HCT116 (cell line): ENCODE results near the gene ABTB1. TPM values are rescaled to one million over a fixed set of nuclear protein-coding genes. Genes with fewer than 3 reads are reported as not detected.

ENCODE experiments used
- ATAC-seq: fragments of 200-7000 bp; cut with Tn5 transposase; 2 replicates; pipeline ENCODE4 v1.9.1; 2020; ENCODE audit warnings: mild to moderate bottlenecking, moderate library complexity
- BruUV-seq: library from RNA; stranded (reverse); fragments of 400-500 nt; replicated peaks from 2 replicates; lab custom pipeline; 2021; lab: Mats Ljungman, UMichigan
- CTCF ChIA-PET: fragments of 300-600 bp; sonication (Branson Sonifier 250); formaldehyde crosslinking; loops from one replicate; lab custom pipeline; 2021; ENCODE audit warnings: antibody characterized with exemption; lab: Charles Lee
- POLR2A ChIA-PET: fragments of 300-600, 350-600 bp; sonication (Branson Sonifier 250); formaldehyde crosslinking; loops from one replicate; lab custom pipeline; 2021; ENCODE audit warnings: antibody characterized with exemption; lab: Charles Lee
- RAD21 ChIA-PET, 2 experiments: fragments of 300-600 bp; sonication (Branson Sonifier 250); formaldehyde crosslinking; loops; one replicate each; lab custom pipeline; 2023; ENCODE audit warnings: low total read pairs in 2 of 2; ENCODE audit not compliant: uncharacterized antibody in 2 of 2, unreplicated experiment in 2 of 2, low non-redundant PET in 1 of 2; lab: Charles Lee
- DNase-seq: peaks from one replicate; pipeline ENCODE4 v3.0.0-alpha.2; 2010; ENCODE audit warnings: low read depth, low spot score
- H2AFZ ChIP-seq: fragments of 200-600 bp; shearing (Covaris generic), sonication (generic); 2 replicates; pipeline ENCODE4 v1.6.1; 2017; ENCODE audit warnings: low read depth, mixed run types, mixed read lengths, antibody characterized with exemption, low read length; ENCODE audit not compliant: poor library complexity, severe bottlenecking
- H3K27ac ChIP-seq: 2 replicates; pipeline ENCODE4 v1.5.1; 2012; ENCODE audit warnings: low read depth, low read length
- H3K27me3 ChIP-seq: fragments of 200-600 bp; sonication (generic); 2 replicates; pipeline ENCODE4 v1.6.1; 2016; ENCODE audit warnings: mixed run types, low read length, mixed read lengths; ENCODE audit not compliant: insufficient read depth
- H3K36me3 ChIP-seq, 2 experiments: fragments of 200-500 bp in 1 of 2; fragments of 200-600 bp in 1 of 2; sonication (Bioruptor generic) in 1 of 2; sonication (generic) in 1 of 2; 2 replicates each; pipeline versions ENCODE4 v1.5.1 to v1.6.1; 2014 to 2016; ENCODE audit warnings: low read length in 2 of 2, inconsistent platforms in 1 of 2, mixed read lengths in 1 of 2, mixed run types in 1 of 2; ENCODE audit not compliant: insufficient read depth in 2 of 2, control insufficient read depth in 1 of 2
- H3K4me1 ChIP-seq, 2 experiments: fragments of 200-600 bp in 1 of 2; sonication (generic) in 1 of 2; 2 replicates each; pipeline versions ENCODE4 v1.5.1 to v1.6.1; 2012 to 2017; ENCODE audit warnings: low read length in 2 of 2, inconsistent platforms in 1 of 2, mild to moderate bottlenecking in 1 of 2, mixed read lengths in 1 of 2, mixed run types in 1 of 2, moderate library complexity in 1 of 2; ENCODE audit not compliant: insufficient read depth in 2 of 2, control insufficient read depth in 1 of 2
- H3K4me2 ChIP-seq: fragments of 200-600 bp; sonication (generic); 2 replicates; pipeline ENCODE4 v1.6.1; 2017; ENCODE audit warnings: mixed run types, low read length, mixed read lengths
- H3K4me3 ChIP-seq, 2 experiments: fragments of 200-600 bp in 1 of 2; sonication (generic) in 1 of 2; replicated peaks in 1 of 2; 2 replicates each; pipeline ENCODE4 v1.5.1; 2011 to 2016; ENCODE audit warnings: low read length in 2 of 2, control low read depth in 1 of 2, low read depth in 1 of 2, mild to moderate bottlenecking in 1 of 2, mixed read lengths in 1 of 2, mixed run types in 1 of 2
- H3K79me2 ChIP-seq: fragments of 200-600 bp; sonication (generic); 2 replicates; pipeline ENCODE4 v1.6.1; 2017; ENCODE audit warnings: mild to moderate bottlenecking, mixed run types, low read length, moderate library complexity, mixed read lengths; ENCODE audit not compliant: insufficient read depth
- H3K9ac ChIP-seq: fragments of 200-600 bp; sonication (generic); 2 replicates; pipeline ENCODE4 v1.6.1; 2016; ENCODE audit warnings: low read length, mixed read lengths
- H3K9me2 ChIP-seq: fragments of 200-600 bp; sonication (generic), shearing (Covaris generic); 2 replicates; pipeline ENCODE4 v1.6.1; 2017; ENCODE audit warnings: mixed run types, mild to moderate bottlenecking, moderate library complexity; ENCODE audit not compliant: insufficient read depth
- H3K9me3 ChIP-seq, 2 experiments: fragments of 200-500 bp in 1 of 2; fragments of 200-600 bp in 1 of 2; sonication (Bioruptor generic) in 1 of 2; sonication (generic) in 1 of 2; 2 replicates each; pipeline ENCODE4 v1.6.1; 2014 to 2017; ENCODE audit warnings: low read length in 2 of 2, mixed read lengths in 2 of 2, inconsistent platforms in 1 of 2, low read depth in 1 of 2, mild to moderate bottlenecking in 1 of 2, mixed run types in 1 of 2, moderate library complexity in 1 of 2; ENCODE audit not compliant: control insufficient read depth in 1 of 2, insufficient read depth in 1 of 2
- H4K20me1 ChIP-seq: fragments of 200-600 bp; sonication (generic), shearing (Covaris generic); 2 replicates; pipeline ENCODE4 v1.6.1; 2017; ENCODE audit warnings: mixed run types, mild to moderate bottlenecking, moderate library complexity; ENCODE audit not compliant: insufficient read depth
- CEBPB ChIP-seq: IDR thresholded peaks from 2 replicates; pipeline ENCODE4 v1.6.1; 2012; ENCODE audit warnings: low read depth
- EZH2 ChIP-seq: fragments of 200-600 bp; sonication (generic); IDR thresholded peaks from 2 replicates; pipeline ENCODE4 v1.6.1; 2017; ENCODE audit warnings: antibody characterized with exemption, mixed run types
- EZH2phosphoT487 ChIP-seq: fragments of 200-600 bp; IDR thresholded peaks from 2 replicates; pipeline ENCODE4 v1.6.1; 2018; ENCODE audit warnings: antibody characterized with exemption, borderline replicate concordance
- FOSL1 ChIP-seq: IDR thresholded peaks from 2 replicates; pipeline ENCODE4 v1.6.1; 2012; ENCODE audit warnings: low read depth
- JUND ChIP-seq: IDR thresholded peaks from 2 replicates; pipeline ENCODE4 v1.6.1; 2012
- POLR2A ChIP-seq: IDR thresholded peaks from 2 replicates; pipeline ENCODE4 v1.7.0; 2011; ENCODE audit warnings: borderline replicate concordance; ENCODE audit not compliant: insufficient read depth, insufficient read length; ENCODE audit errors: extremely low read depth
- POLR2AphosphoS5 ChIP-seq: IDR thresholded peaks from 2 replicates; pipeline ENCODE4 v1.6.1; 2011; ENCODE audit warnings: mild to moderate bottlenecking, low read depth, low read length, moderate library complexity
- RAD21 ChIP-seq: IDR thresholded peaks from 2 replicates; pipeline ENCODE4 v1.6.1; 2012; ENCODE audit warnings: low read depth, mild to moderate bottlenecking
- SP1 ChIP-seq: IDR thresholded peaks from 2 replicates; pipeline ENCODE4 v1.6.1; 2012; ENCODE audit warnings: low read depth
- SRF ChIP-seq: IDR thresholded peaks from 2 replicates; pipeline ENCODE4 v1.6.1; 2012; ENCODE audit warnings: low read depth
- YY1 ChIP-seq: IDR thresholded peaks from 2 replicates; pipeline ENCODE4 v1.6.1; 2011; ENCODE audit warnings: low read length, low read depth, moderate library complexity, mild to moderate bottlenecking; ENCODE audit not compliant: insufficient replicate concordance; ENCODE audit errors: extremely low read depth
- ZFX ChIP-seq: fragments of 450-650 bp; IDR thresholded peaks from 2 replicates; pipeline ENCODE4 v1.6.1; 2017
- ZNF274 ChIP-seq: fragments of 200-500 bp; sonication (Bioruptor generic); IDR thresholded peaks from 2 replicates; pipeline ENCODE4 v1.6.1; 2014; ENCODE audit warnings: mild to moderate bottlenecking, low read depth, low read length, inconsistent platforms
- intact Hi-C: fragments of 100-400 bp; cut with micrococcal nuclease; formaldehyde crosslinking; loops from 2 replicates; pipeline ENCODE4 v1.10.0; 2022
- total RNA-seq: library from RNA; stranded (reverse); gene quantifications from one replicate; pipeline ENCODE4 v1.2.1, GENCODE V29; 2021; ENCODE audit not compliant: unreplicated experiment
- TF ChIP-seq, protein P1 (sequence below), 3 experiments: fragments of 200-600 bp in 1 of 3; sonication (generic) in 1 of 3; IDR thresholded peaks in 2 of 3; conservative IDR thresholded peaks in 1 of 3; 2 replicates each; pipeline ENCODE4 v1.5.1; 2012 to 2017; ENCODE audit warnings: low read depth in 2 of 3, low read length in 2 of 3, antibody characterized with exemption in 1 of 3, borderline replicate concordance in 1 of 3, control low read depth in 1 of 3, mild to moderate bottlenecking in 1 of 3, mixed read lengths in 1 of 3, mixed run types in 1 of 3, moderate library complexity in 1 of 3; ENCODE audit not compliant: insufficient read depth in 1 of 3
- TF ChIP-seq, protein P2 (sequence below): IDR thresholded peaks from 2 replicates; pipeline ENCODE4 v1.6.1; 2011; ENCODE audit warnings: mild to moderate bottlenecking, low read length, moderate library complexity; ENCODE audit not compliant: insufficient replicate concordance; ENCODE audit errors: extremely low read depth

Gene ABTB1
- total RNA-seq, 1 experiment from 2014 or later = 19.4 TPM

DNA sequence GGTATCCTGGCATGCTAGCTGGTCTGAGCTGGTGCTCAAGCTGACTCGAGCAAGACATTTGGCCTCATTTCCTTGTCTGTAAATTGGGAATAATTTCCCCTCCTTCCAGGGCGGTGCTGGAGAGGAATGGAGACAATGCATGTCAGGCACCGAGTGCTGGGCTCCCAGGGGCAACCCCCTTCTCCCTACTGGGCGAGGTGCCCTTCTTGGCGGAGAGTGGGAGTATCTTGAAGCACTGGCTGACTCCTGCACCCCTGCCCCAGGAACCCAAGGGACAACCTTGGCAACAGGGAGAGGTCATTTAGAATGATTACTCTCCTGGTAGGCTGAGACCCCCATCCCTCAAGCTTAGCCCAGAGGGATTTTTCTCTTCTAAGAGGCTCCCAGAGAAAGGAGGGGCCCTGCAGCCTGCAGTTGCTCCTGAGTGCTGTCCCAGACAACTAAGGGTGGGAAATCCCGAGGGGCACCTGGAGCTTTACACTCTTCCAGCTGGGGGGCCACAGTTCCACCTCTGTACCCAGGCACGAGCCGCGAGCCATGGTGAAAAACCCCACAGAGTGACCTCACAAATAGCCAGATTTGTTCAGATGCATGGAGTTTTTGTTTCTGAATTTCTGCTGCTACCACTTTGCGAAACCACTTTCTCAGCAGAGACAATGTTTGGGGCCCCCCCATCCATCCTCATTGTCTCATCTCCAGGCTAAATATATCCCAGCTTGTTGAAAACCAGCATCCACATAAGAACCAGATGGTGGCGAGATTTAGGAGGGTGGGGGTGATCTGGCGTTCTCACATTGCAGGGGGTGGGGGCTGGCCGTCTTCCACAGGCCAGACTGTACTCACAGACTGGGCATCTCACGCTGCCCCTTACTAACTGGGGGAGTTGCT lies 44.8 kb downstream of the ABTB1 start:
- Histone ChIP-seq H3K4me2 (no peak overlapping the region), H3K9ac (no peak overlapping the region), H3K9me2 (no peaks in the 10 kb centered on the region), H3K79me2 (no peaks in the 10 kb centered on the region), H4K20me1 (no peaks in the 10 kb centered on the region), H3K36me3 (no peaks in the 10 kb centered on the region), H3K4me3 (no peak overlapping the region), H3K9me3 (no peaks in the 10 kb centered on the region), H3K4me1 (no peaks in the 10 kb centered on the region), H3K27me3 (no peaks in the 10 kb centered on the region), H3K27ac (no peak overlapping the region), H2AFZ (no peak overlapping the region)
- TF ChIP-seq YY1 (no peak), JUND (no peak), CEBPB (no peak), RAD21 (no peak), EZH2 (no peak), EZH2phosphoT487 (no peak), SRF (no peak), ZNF274 (no peak), FOSL1 (no peak), POLR2A (no peak), SP1 (no peak), ZFX (no peak), POLR2AphosphoS5 (no peak)
- TF ChIP-seq, protein P1, sequence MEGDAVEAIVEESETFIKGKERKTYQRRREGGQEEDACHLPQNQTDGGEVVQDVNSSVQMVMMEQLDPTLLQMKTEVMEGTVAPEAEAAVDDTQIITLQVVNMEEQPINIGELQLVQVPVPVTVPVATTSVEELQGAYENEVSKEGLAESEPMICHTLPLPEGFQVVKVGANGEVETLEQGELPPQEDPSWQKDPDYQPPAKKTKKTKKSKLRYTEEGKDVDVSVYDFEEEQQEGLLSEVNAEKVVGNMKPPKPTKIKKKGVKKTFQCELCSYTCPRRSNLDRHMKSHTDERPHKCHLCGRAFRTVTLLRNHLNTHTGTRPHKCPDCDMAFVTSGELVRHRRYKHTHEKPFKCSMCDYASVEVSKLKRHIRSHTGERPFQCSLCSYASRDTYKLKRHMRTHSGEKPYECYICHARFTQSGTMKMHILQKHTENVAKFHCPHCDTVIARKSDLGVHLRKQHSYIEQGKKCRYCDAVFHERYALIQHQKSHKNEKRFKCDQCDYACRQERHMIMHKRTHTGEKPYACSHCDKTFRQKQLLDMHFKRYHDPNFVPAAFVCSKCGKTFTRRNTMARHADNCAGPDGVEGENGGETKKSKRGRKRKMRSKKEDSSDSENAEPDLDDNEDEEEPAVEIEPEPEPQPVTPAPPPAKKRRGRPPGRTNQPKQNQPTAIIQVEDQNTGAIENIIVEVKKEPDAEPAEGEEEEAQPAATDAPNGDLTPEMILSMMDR (IDR thresholded peaks at IDR 0.05 in 2 of 3, conservative IDR thresholded peaks at IDR 0.05 in 1 of 3; ENCODE audit: borderline replicate concordance in 1 of 3, insufficient read depth in 1 of 3, low read depth in 2 of 3, low read length in 2 of 3) = no peak
- TF ChIP-seq, protein P2, sequence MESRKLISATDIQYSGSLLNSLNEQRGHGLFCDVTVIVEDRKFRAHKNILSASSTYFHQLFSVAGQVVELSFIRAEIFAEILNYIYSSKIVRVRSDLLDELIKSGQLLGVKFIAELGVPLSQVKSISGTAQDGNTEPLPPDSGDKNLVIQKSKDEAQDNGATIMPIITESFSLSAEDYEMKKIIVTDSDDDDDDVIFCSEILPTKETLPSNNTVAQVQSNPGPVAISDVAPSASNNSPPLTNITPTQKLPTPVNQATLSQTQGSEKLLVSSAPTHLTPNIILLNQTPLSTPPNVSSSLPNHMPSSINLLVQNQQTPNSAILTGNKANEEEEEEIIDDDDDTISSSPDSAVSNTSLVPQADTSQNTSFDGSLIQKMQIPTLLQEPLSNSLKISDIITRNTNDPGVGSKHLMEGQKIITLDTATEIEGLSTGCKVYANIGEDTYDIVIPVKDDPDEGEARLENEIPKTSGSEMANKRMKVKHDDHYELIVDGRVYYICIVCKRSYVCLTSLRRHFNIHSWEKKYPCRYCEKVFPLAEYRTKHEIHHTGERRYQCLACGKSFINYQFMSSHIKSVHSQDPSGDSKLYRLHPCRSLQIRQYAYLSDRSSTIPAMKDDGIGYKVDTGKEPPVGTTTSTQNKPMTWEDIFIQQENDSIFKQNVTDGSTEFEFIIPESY = no peak
- ChIA-PET CTCF (no interaction called here), POLR2A (no interaction called here), RAD21 (no interaction called here)
- no TSS peak for BruUV-seq
- DNase-seq (no peak), ATAC-seq (no peak)
- intact Hi-C loops = no loop called here
